H9 (cell line): ENCODE data around the gene HPS4. TPM values are rescaled to one million over a fixed set of nuclear protein-coding genes. Genes with fewer than 3 reads are reported as not detected.

ENCODE experiments used
- DNase-seq: peaks from one replicate; pipeline ENCODE4 v3.0.0-alpha.2; 2017
- H2AFZ ChIP-seq: one replicate; pipeline ENCODE4 v1.6.1; 2013; ENCODE audit warnings: mild to moderate bottlenecking, low read length, control low read depth, moderate library complexity
- H2AK5ac ChIP-seq: 2 replicates; pipeline ENCODE4 v1.6.1; 2013; ENCODE audit warnings: low read length, control low read depth, mixed read lengths; ENCODE audit not compliant: insufficient read length
- H2BK120ac ChIP-seq: one replicate; pipeline ENCODE4 v1.6.1; 2013; ENCODE audit warnings: low read depth, mild to moderate bottlenecking, low read length, control low read depth, inconsistent platforms; ENCODE audit not compliant: poor library complexity, severe bottlenecking
- H2BK12ac ChIP-seq: 2 replicates; pipeline ENCODE4 v1.6.1; 2013; ENCODE audit warnings: low read length, control low read depth, mixed read lengths, low read depth; ENCODE audit not compliant: insufficient read length
- H2BK15ac ChIP-seq: 2 replicates; pipeline ENCODE4 v1.6.1; 2013; ENCODE audit warnings: low read depth, low read length, control low read depth
- H2BK20ac ChIP-seq: one replicate; pipeline ENCODE4 v1.6.1; 2013; ENCODE audit warnings: low read depth, mild to moderate bottlenecking, low read length, control low read depth, inconsistent platforms; ENCODE audit not compliant: poor library complexity, severe bottlenecking
- H2BK5ac ChIP-seq: 2 replicates; pipeline ENCODE4 v1.6.1; 2013; ENCODE audit warnings: low read length, control low read depth, mixed read lengths; ENCODE audit not compliant: insufficient read length
- H3K14ac ChIP-seq: 2 replicates; pipeline ENCODE4 v1.6.1; 2013; ENCODE audit warnings: low read length, control low read depth; ENCODE audit not compliant: insufficient read depth
- H3K18ac ChIP-seq: 2 replicates; pipeline ENCODE4 v1.6.1; 2013; ENCODE audit warnings: low read depth, mild to moderate bottlenecking, mixed read lengths, low read length, control low read depth; ENCODE audit not compliant: insufficient read length
- H3K23ac ChIP-seq: 2 replicates; pipeline ENCODE4 v1.6.1; 2013; ENCODE audit warnings: low read length, control low read depth, mixed read lengths, low read depth; ENCODE audit not compliant: insufficient read length
- H3K23me2 ChIP-seq: 2 replicates; pipeline ENCODE4 v1.6.1; 2013; ENCODE audit warnings: low read depth, mild to moderate bottlenecking, mixed read lengths, low read length, control low read depth; ENCODE audit not compliant: insufficient read length, poor library complexity, severe bottlenecking
- H3K27ac ChIP-seq: 2 replicates; pipeline ENCODE4 v1.5.1; 2013; ENCODE audit warnings: low read length, control low read depth, mixed read lengths, low read depth; ENCODE audit not compliant: insufficient read length
- H3K27me3 ChIP-seq: 2 replicates; pipeline ENCODE4 v1.6.1; 2013; ENCODE audit warnings: low read length, control low read depth, inconsistent platforms; ENCODE audit not compliant: insufficient read depth
- H3K4ac ChIP-seq: 2 replicates; pipeline ENCODE4 v1.6.1; 2013; ENCODE audit warnings: low read depth, mild to moderate bottlenecking, control low read depth, inconsistent platforms, low read length, moderate library complexity
- H3K4me1 ChIP-seq: 2 replicates; pipeline ENCODE4 v1.6.1; 2013; ENCODE audit warnings: low read length, control low read depth, inconsistent platforms; ENCODE audit not compliant: insufficient read depth
- H3K4me2 ChIP-seq: 2 replicates; pipeline ENCODE4 v1.6.1; 2013; ENCODE audit warnings: low read length, control low read depth, mixed read lengths; ENCODE audit not compliant: insufficient read length, insufficient read depth
- H3K56ac ChIP-seq: 2 replicates; pipeline ENCODE4 v1.6.1; 2013; ENCODE audit warnings: low read depth, mild to moderate bottlenecking, mixed read lengths, low read length, control low read depth; ENCODE audit not compliant: insufficient read length
- H3K79me1 ChIP-seq: 2 replicates; pipeline ENCODE4 v1.6.1; 2013; ENCODE audit warnings: low read depth, mild to moderate bottlenecking, moderate library complexity, low read length, control low read depth, inconsistent platforms; ENCODE audit not compliant: insufficient read depth, poor library complexity, severe bottlenecking
- H3K79me2 ChIP-seq: 2 replicates; pipeline ENCODE4 v1.6.1; 2013; ENCODE audit warnings: low read length, control low read depth, inconsistent platforms; ENCODE audit not compliant: insufficient read depth
- H3K9ac ChIP-seq: 2 replicates; pipeline ENCODE4 v1.6.1; 2013; ENCODE audit warnings: low read length, control low read depth, mixed read lengths; ENCODE audit not compliant: insufficient read length; ENCODE audit errors: extremely low read depth
- H3K9me3 ChIP-seq: one replicate; pipeline ENCODE4 v1.6.1; 2013; ENCODE audit warnings: low read depth, low read length, inconsistent platforms; ENCODE audit not compliant: control insufficient read depth
- H3T11ph ChIP-seq: one replicate; pipeline ENCODE4 v1.6.1; 2013; ENCODE audit warnings: mild to moderate bottlenecking, low read length, control low read depth, inconsistent platforms
- H4K20me1 ChIP-seq: one replicate; pipeline ENCODE4 v1.6.1; 2013; ENCODE audit not compliant: control insufficient read depth, insufficient read length, insufficient read depth
- H4K5ac ChIP-seq: 2 replicates; pipeline ENCODE4 v1.6.1; 2013; ENCODE audit warnings: low read depth, mild to moderate bottlenecking, mixed read lengths, low read length, control low read depth; ENCODE audit not compliant: insufficient read length
- H4K8ac ChIP-seq: replicated peaks from 2 replicates; pipeline ENCODE4 v1.6.1; 2013; ENCODE audit warnings: low read length, control low read depth, mixed read lengths, low read depth; ENCODE audit not compliant: insufficient read length
- H4K91ac ChIP-seq: 2 replicates; pipeline ENCODE4 v1.6.1; 2013; ENCODE audit warnings: low read depth, mild to moderate bottlenecking, moderate library complexity, mixed read lengths, low read length, control low read depth; ENCODE audit not compliant: insufficient read length
- H3K27ac Mint-ChIP-seq, 3 experiments: 2 replicates in 2 of 3; 3 replicates in 1 of 3; pipeline ENCODE4 v1.8.0; 2020 to 2021; ENCODE audit warnings: mixed read lengths in 3 of 3, mild to moderate bottlenecking in 1 of 3, moderate library complexity in 1 of 3
- H3K27me3 Mint-ChIP-seq: 2 replicates; pipeline ENCODE4 v1.8.0; 2021; ENCODE audit warnings: low read depth, mild to moderate bottlenecking, moderate library complexity, mixed read lengths
- H3K36me3 Mint-ChIP-seq, 3 experiments: 2 replicates in 2 of 3; 3 replicates in 1 of 3; pipeline ENCODE4 v1.8.0; 2020 to 2021; ENCODE audit warnings: low read depth in 3 of 3, mixed read lengths in 3 of 3; ENCODE audit not compliant: insufficient read depth in 1 of 3
- H3K4me1 Mint-ChIP-seq, 2 experiments: 2 replicates each; pipeline ENCODE4 v1.8.0; 2020; ENCODE audit warnings: mixed read lengths in 2 of 2
- H3K4me3 Mint-ChIP-seq, 2 experiments: 2 replicates in 1 of 2; 3 replicates in 1 of 2; pipeline ENCODE4 v1.8.0; 2020 to 2021; ENCODE audit warnings: mild to moderate bottlenecking in 2 of 2, mixed read lengths in 2 of 2, moderate library complexity in 1 of 2
- H3K9me3 Mint-ChIP-seq, 2 experiments: 2 replicates in 1 of 2; 3 replicates in 1 of 2; pipeline ENCODE4 v1.8.0; 2020; ENCODE audit warnings: mild to moderate bottlenecking in 2 of 2, mixed read lengths in 2 of 2, moderate library complexity in 1 of 2
- WGBS: extraction: QIAGEN DNeasy Blood & Tissue Kit; methylation state at CpG from one replicate; pipeline ENCODE4 v1.1.7; 2013; ENCODE audit warnings: missing lambda C conversion rate, low lambda C conversion rate, mixed read lengths; ENCODE audit not compliant: insufficient read length; ENCODE audit errors: extremely low coverage; 5-methylcytosine and 5-hydroxymethylcytosine counted together
- total RNA-seq: library from RNA; stranded (reverse); gene quantifications from 2 replicates; pipeline ENCODE4 v1.2.1, GENCODE V29; 2021
- TF ChIP-seq, protein P1 (sequence below): fragments of 200-600 bp; sonication (generic); conservative IDR thresholded peaks from 3 replicates; pipeline ENCODE4 v1.8.0; 2021; ENCODE audit warnings: antibody characterized with exemption, mild to moderate bottlenecking

The HPS4 gene
- total RNA-seq, 1 experiment from 2014 or later, result 26.2 TPM

DNA sequence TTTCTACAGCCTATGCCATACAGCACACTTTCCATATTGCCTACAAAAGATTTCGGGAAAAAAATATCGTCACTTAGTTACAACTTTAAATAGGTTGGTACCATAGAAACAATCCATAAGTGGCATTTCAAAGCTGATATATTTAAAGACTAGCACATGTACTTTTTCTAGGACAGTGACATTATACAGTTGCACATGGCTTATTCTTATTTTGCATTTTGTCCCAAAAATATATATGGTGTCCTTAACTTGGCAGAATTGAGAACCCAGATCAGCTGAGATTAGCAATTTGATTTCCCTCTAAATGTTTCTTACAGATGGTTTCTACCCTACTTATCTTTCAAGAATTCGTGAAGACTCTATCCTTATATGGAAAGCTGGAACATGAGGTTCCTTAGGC, 32.3 kb upstream of the HPS4 start:
- Histone ChIP-seq H3K23ac (no peak overlapping the region), H2BK12ac (no peak overlapping the region), H4K5ac (no peak overlapping the region), H3K9me3 (no peaks in the 10 kb centered on the region), H2BK15ac (no peak overlapping the region), H3K23me2 (peaks cover 10% of the 10 kb centered on the region), H2AK5ac (no peak overlapping the region), H3K56ac (no peak overlapping the region), H3K18ac (no peak overlapping the region), H3K4me1 (peaks cover 3% of the 10 kb centered on the region), H3T11ph (no peak overlapping the region), H4K91ac (no peak overlapping the region), H3K79me2 (peaks cover 3% of the 10 kb centered on the region; the same call in 1 of the 2 replicates), H2BK120ac (no peak overlapping the region), H2BK5ac (no peak overlapping the region), H3K79me1 (no peaks in the 10 kb centered on the region), H3K4ac (no peak overlapping the region), H3K9ac (no peak overlapping the region), H4K8ac (no peak overlapping the region), H3K27me3 (no peaks in the 10 kb centered on the region), H3K27ac (no peak overlapping the region), H3K4me2 (no peak overlapping the region), H2AFZ (no peak overlapping the region), H2BK20ac (no peak overlapping the region), H4K20me1 (no peaks in the 10 kb centered on the region), H3K14ac (no peak overlapping the region)
- TF ChIP-seq, protein P1, sequence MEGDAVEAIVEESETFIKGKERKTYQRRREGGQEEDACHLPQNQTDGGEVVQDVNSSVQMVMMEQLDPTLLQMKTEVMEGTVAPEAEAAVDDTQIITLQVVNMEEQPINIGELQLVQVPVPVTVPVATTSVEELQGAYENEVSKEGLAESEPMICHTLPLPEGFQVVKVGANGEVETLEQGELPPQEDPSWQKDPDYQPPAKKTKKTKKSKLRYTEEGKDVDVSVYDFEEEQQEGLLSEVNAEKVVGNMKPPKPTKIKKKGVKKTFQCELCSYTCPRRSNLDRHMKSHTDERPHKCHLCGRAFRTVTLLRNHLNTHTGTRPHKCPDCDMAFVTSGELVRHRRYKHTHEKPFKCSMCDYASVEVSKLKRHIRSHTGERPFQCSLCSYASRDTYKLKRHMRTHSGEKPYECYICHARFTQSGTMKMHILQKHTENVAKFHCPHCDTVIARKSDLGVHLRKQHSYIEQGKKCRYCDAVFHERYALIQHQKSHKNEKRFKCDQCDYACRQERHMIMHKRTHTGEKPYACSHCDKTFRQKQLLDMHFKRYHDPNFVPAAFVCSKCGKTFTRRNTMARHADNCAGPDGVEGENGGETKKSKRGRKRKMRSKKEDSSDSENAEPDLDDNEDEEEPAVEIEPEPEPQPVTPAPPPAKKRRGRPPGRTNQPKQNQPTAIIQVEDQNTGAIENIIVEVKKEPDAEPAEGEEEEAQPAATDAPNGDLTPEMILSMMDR, result no peak
- no peak overlapping the region for H3K27ac Mint-ChIP-seq
- DNase-seq, result no peak
- WGBS, result no CpG with 5 or more reads among the region's 3 CpGs
- no peak overlapping the region for H3K4me3 Mint-ChIP-seq
- H3K4me1 Mint-ChIP-seq, result peaks cover 19 to 23% of the 10 kb centered on the region in 2 experiments
- peaks cover 0 to 3% (median 0%) of the 10 kb centered on the region in 3 experiments; a peak in 1 of 7 replicates for H3K36me3 Mint-ChIP-seq
- no peaks in the 10 kb centered on the region for H3K9me3 Mint-ChIP-seq
- H3K27me3 Mint-ChIP-seq, result no peaks in the 10 kb centered on the region
